Brain microvascular endothelial cell (primary cell): ENCODE data around the gene CCDC91.

ENCODE experiments used
- DNase-seq: peaks from one replicate; pipeline ENCODE4 v3.0.0-alpha.2; 2020
- H3K27ac ChIP-seq: fragments of 250-450 bp; sonication (Bioruptor Pico); 2 replicates; pipeline ENCODE4 v1.5.1; 2020; ENCODE audit warnings: mild to moderate bottlenecking, moderate library complexity
- H3K27me3 ChIP-seq: fragments of 250-450 bp; sonication (Bioruptor Pico); replicated peaks from 2 replicates; pipeline ENCODE4 v1.5.1; 2020; ENCODE audit warnings: mild to moderate bottlenecking
- H3K36me3 ChIP-seq: fragments of 250-450 bp; sonication (Bioruptor Pico); replicated peaks from 2 replicates; pipeline ENCODE4 v1.5.1; 2020; ENCODE audit warnings: mild to moderate bottlenecking
- H3K4me3 ChIP-seq: 2 replicates; pipeline ENCODE4 v1.5.1; 2011; ENCODE audit warnings: low read depth, mild to moderate bottlenecking, control low read depth, low read length, moderate library complexity
- CTCF ChIP-seq: IDR thresholded peaks from 2 replicates; pipeline ENCODE4 v1.5.1; 2011; ENCODE audit warnings: low read depth, mild to moderate bottlenecking, moderate library complexity, low read length, control low read depth, inconsistent platforms; ENCODE audit errors: missing control alignments
- in situ Hi-C: cut with HindIII; loops from 2 replicates; pipeline ENCODE4 v1.10.0; 2017; ENCODE audit warnings: low sequenced_read_pairs, low pct_ligation_motif_present

The CCDC91 gene

GRCh38 chr12:28578833-28579252 lies 388.6 kb downstream of the CCDC91 start:
- DNase-seq: no peak
- Histone ChIP-seq H3K36me3 (no peaks in the 10 kb centered on the region), H3K27ac (no peak overlapping the region), H3K4me3 (no peak overlapping the region), H3K27me3 (no peaks in the 10 kb centered on the region)
- no peak for TF ChIP-seq CTCF
- in situ Hi-C loops: no loop called here

- H3K27ac ChIP-seq: no peak overlapping the region
Measured at GRCh38 chr12:28582672-28583376, 392.6 kb downstream of the CCDC91 start.

GRCh38 chr12:28583701-28584261 lies 393.5 kb downstream of the CCDC91 start:
- in situ Hi-C loops: no loop called here
- no peaks in the 10 kb centered on the region for H3K36me3 ChIP-seq
- H3K27me3 ChIP-seq: no peaks in the 10 kb centered on the region
- H3K4me3 ChIP-seq: no peak overlapping the region
- DNase-seq: no peak
- TF ChIP-seq CTCF: peak; percentile 48
- H3K27ac ChIP-seq: no peak overlapping the region

More at GRCh38 chr12:28582672-28583376, 392.6 kb downstream of the CCDC91 start:
- in situ Hi-C loops: no loop called here
- no peak overlapping the region for H3K4me3 ChIP-seq
- H3K27me3 ChIP-seq: no peaks in the 10 kb centered on the region
- DNase-seq: no peak
- no peak for TF ChIP-seq CTCF
- no peaks in the 10 kb centered on the region for H3K36me3 ChIP-seq

- no peak overlapping the region for H3K4me3 ChIP-seq
- in situ Hi-C loops: no loop called here
- DNase-seq: no peak
- no peaks in the 10 kb centered on the region for H3K36me3 ChIP-seq
- no peaks in the 10 kb centered on the region for H3K27me3 ChIP-seq
- H3K27ac ChIP-seq: no peak overlapping the region
- TF ChIP-seq CTCF: no peak
Measured at GRCh38 chr12:28585146-28585545, 394.9 kb downstream of the CCDC91 start.

GRCh38 chr12:28586481-28586880 lies 396.2 kb downstream of the CCDC91 start:
- Histone ChIP-seq H3K4me3 (no peak overlapping the region), H3K27ac (no peak overlapping the region), H3K36me3 (no peaks in the 10 kb centered on the region), H3K27me3 (no peaks in the 10 kb centered on the region)
- no peak for DNase-seq
- in situ Hi-C loops: no loop called here
- no peak for TF ChIP-seq CTCF
